ENCODE results near the gene MPDZ.
"Not testable (repeated sequence)": the region's sequence is repeated elsewhere in the genome, so short reads cannot be mapped to it uniquely, and the experiment has no call there.

The MPDZ gene

DNA sequence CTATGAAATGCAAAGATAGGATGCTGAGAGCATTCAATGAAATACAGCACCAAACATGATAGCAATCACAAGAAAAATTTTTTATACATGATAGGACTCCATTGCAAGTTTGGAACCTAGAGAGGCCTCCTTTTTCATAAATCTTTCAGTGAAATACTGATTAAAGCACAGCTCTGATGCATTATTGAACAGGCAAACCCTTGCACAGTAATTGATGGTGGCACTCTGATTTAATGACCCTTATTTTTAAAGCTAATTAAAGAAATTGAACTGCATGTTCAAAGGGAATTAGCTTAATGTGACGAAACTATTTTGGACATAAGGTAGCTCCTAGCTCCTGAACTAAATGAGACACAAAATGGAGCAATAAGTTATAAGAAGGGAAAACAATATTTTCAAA lies 44.6 kb downstream of the MPDZ start:
- Histone ChIP-seq H3K36me3 (ENCODE audit: control insufficient read depth, insufficient read depth, low read length) (no peaks in the 10 kb centered on the region), H3K4me3 (replicated peaks; ENCODE audit: low read depth, low read length) (no peak overlapping the region), H3K27me3 (replicated peaks; ENCODE audit: control insufficient read depth, insufficient read depth, low read length) (no peaks in the 10 kb centered on the region)
- no peak for DNase-seq (ENCODE audit: extremely low read depth, insufficient read length)
- no peak for TF ChIP-seq CTCF (IDR thresholded peaks at IDR 0.05; ENCODE audit: insufficient read depth, low read length, poor library complexity, severe bottlenecking)

- no peak overlapping the region for H3K4me3 ChIP-seq (replicated peaks; ENCODE audit: low read depth, low read length)
- DNase-seq (ENCODE audit: extremely low read depth, insufficient read length) = no peak
- no peak for TF ChIP-seq CTCF (IDR thresholded peaks at IDR 0.05; ENCODE audit: insufficient read depth, low read length, poor library complexity, severe bottlenecking)
- no peaks in the 10 kb centered on the region for H3K36me3 ChIP-seq (ENCODE audit: control insufficient read depth, insufficient read depth, low read length)
- H3K27me3 ChIP-seq (replicated peaks; ENCODE audit: control insufficient read depth, insufficient read depth, low read length) = no peaks in the 10 kb centered on the region
These were observed 51.1 kb downstream of the MPDZ start for GRCh38 chr9:13228431-13228830.

GRCh38 chr9:13224366-13224765 lies 55.1 kb downstream of the MPDZ start:
- TF ChIP-seq CTCF (IDR thresholded peaks at IDR 0.05; ENCODE audit: insufficient read depth, low read length, poor library complexity, severe bottlenecking) = no peak

GRCh38 chr9:13222733-13223132 lies 56.8 kb downstream of the MPDZ start:
- not testable (repeated sequence) for DNase-seq (ENCODE audit: extremely low read depth, insufficient read length); H3K36me3 ChIP-seq (ENCODE audit: control insufficient read depth, insufficient read depth, low read length); H3K27me3 ChIP-seq (replicated peaks; ENCODE audit: control insufficient read depth, insufficient read depth, low read length); H3K4me3 ChIP-seq (replicated peaks; ENCODE audit: low read depth, low read length)

More at GRCh38 chr9:13224366-13224765, 55.1 kb downstream of the MPDZ start:
- Histone ChIP-seq H3K4me3 (replicated peaks; ENCODE audit: low read depth, low read length) (no peak overlapping the region), H3K36me3 (ENCODE audit: control insufficient read depth, insufficient read depth, low read length) (no peaks in the 10 kb centered on the region), H3K27me3 (replicated peaks; ENCODE audit: control insufficient read depth, insufficient read depth, low read length) (no peaks in the 10 kb centered on the region)
- DNase-seq (ENCODE audit: extremely low read depth, insufficient read length) = no peak

- H3K4me3 ChIP-seq (replicated peaks; ENCODE audit: low read depth, low read length) = no peak overlapping the region
- no peak for TF ChIP-seq CTCF (IDR thresholded peaks at IDR 0.05; ENCODE audit: insufficient read depth, low read length, poor library complexity, severe bottlenecking)
- no peaks in the 10 kb centered on the region for H3K27me3 ChIP-seq (replicated peaks; ENCODE audit: control insufficient read depth, insufficient read depth, low read length)
- H3K36me3 ChIP-seq (ENCODE audit: control insufficient read depth, insufficient read depth, low read length) = no peaks in the 10 kb centered on the region
- no peak for DNase-seq (ENCODE audit: extremely low read depth, insufficient read length)
These were observed 57.8 kb downstream of the MPDZ start for GRCh38 chr9:13221741-13222140.

DNA sequence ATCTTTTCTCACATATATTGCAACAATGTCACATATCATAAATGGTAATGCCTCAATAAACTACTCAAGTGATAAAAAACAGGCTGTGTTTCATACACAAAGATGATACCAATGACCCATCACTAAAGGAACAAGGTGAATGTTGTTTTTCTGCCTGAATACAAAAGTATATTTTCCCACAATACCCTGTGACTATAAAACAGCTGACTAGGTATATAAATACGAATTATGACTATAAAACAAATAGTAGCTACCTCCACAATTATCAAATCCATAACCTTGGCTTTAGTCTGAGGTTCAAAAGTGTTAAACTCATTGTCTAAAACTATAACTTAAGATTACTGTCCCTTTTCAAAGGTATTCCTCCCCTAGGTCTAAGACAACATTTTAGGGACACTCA lies 58.7 kb downstream of the MPDZ start:
- no peak for DNase-seq (ENCODE audit: extremely low read depth, insufficient read length)
- TF ChIP-seq CTCF (IDR thresholded peaks at IDR 0.05; ENCODE audit: insufficient read depth, low read length, poor library complexity, severe bottlenecking) = no peak
- Histone ChIP-seq H3K27me3 (replicated peaks; ENCODE audit: control insufficient read depth, insufficient read depth, low read length) (no peaks in the 10 kb centered on the region), H3K4me3 (replicated peaks; ENCODE audit: low read depth, low read length) (no peak overlapping the region), H3K36me3 (ENCODE audit: control insufficient read depth, insufficient read depth, low read length) (no peaks in the 10 kb centered on the region)

All from GM06990 (cell line).